Right lobe of liver (tissue), 6 donors: ENCODE results near the gene PLCB4. TPM values are rescaled to one million over a fixed set of nuclear protein-coding genes. Genes with fewer than 3 reads are reported as not detected.

Source experiments
- ATAC-seq, 4 donors: fragments of 200-7000 bp; cut with Tn5 transposase; one replicate each; pipeline ENCODE4 v1.9.1; 2020; ENCODE audit warnings: mild to moderate bottlenecking in 4 of 4, moderate library complexity in 4 of 4
- DNase-seq, 3 donors: peaks; one replicate each; pipeline ENCODE4 v3.0.0-alpha.2; 2020
- H3K27ac ChIP-seq, 3 donors: fragments of 200-600 bp; one replicate each; pipeline ENCODE4 v1.8.0; 2022
- H3K27me3 ChIP-seq, 2 donors: fragments of 200-600 bp; one replicate each; pipeline ENCODE4 v1.8.0; 2022
- H3K36me3 ChIP-seq, 4 donors: fragments of 200-600 bp; sonication (generic) in 1 of 4; one replicate each; pipeline versions ENCODE4 v1.5.1 to v1.8.0; 2017 to 2022; ENCODE audit warnings: control low read depth in 1 of 4
- H3K4me1 ChIP-seq, 4 donors: fragments of 200-600 bp; sonication (generic) in 1 of 4; one replicate each; pipeline versions ENCODE4 v1.5.1 to v1.8.0; 2017 to 2022; ENCODE audit warnings: control low read depth in 1 of 4
- H3K4me3 ChIP-seq, 3 donors: fragments of 200-600 bp; one replicate each; pipeline ENCODE4 v1.8.0; 2022
- H3K9me3 ChIP-seq, 4 donors: fragments of 200-600 bp; sonication (generic) in 1 of 4; one replicate each; pipeline versions ENCODE4 v1.5.1 to v1.8.0; 2017 to 2022; ENCODE audit warnings: control low read depth in 1 of 4
- CTCF ChIP-seq, 4 donors: fragments of 200-600 bp in 3 of 4; fragments of 450-650 bp in 1 of 4; IDR thresholded peaks; one replicate each; pipeline versions ENCODE4 v1.5.1 to v1.8.0; 2016 to 2022; ENCODE audit warnings: antibody characterized with exemption in 4 of 4, mild to moderate bottlenecking in 2 of 4
- POLR2A ChIP-seq: fragments of 450-650 bp; IDR thresholded peaks from one replicate; pipeline ENCODE4 v1.6.1; 2017; ENCODE audit warnings: antibody characterized with exemption, mild to moderate bottlenecking
- WGBS: methylation state at CpG from one replicate; pipeline ENCODE4 v1.1.6; 2018; ENCODE audit warnings: low coverage, low lambda C conversion rate; ENCODE audit not compliant: insufficient coverage; ENCODE audit errors: missing lambda C conversion rate; 5-methylcytosine and 5-hydroxymethylcytosine counted together
- intact Hi-C, 2 donors: fragments of 100-400 bp; cut with DNase I; formaldehyde crosslinking; loops; one replicate each; pipeline versions ENCODE4 v1.11.2 to v1.14.1; 2022
- total RNA-seq, 6 experiments: library from RNA; depleted of rRNA in 2 of 6; stranded (reverse); fragments of >200 nt in 2 of 6; fragmentation: NEBNext Ultra II Directional in 3 of 6; extraction: Animal tissue kit (Norgen Biotek cat#: 25700) in 3 of 6; gene quantifications; one replicate each; pipeline versions ENCODE4 v1.1.0 to v1.2.4, GENCODE V29; 2016 to 2023
- donor health status: DM: no; HTN: yes; CAD: no.
- donor health status: DM: no; HTN: no; CAD: no.
- donor health status: DM: no; HTN: no; CAD: no.
- donor health status: DM: no; HTN: yes; CAD: no.
- donor health status: DM: no; HTN: yes; CAD: no.

Gene PLCB4
- total RNA-seq, 6 experiments from 2014 or later: 0.04 to 0.20 (median 0.15) TPM

GRCh38 chr20:9022376-9022775 lies 46.5 kb upstream of the PLCB4 start:
- TF ChIP-seq CTCF (IDR thresholded peaks at IDR 0.05) (no peak), POLR2A (no peak)

GRCh38 chr20:9024606-9025005 lies 44.3 kb upstream of the PLCB4 start:
- TF ChIP-seq CTCF (IDR thresholded peaks at IDR 0.05) (no peak), POLR2A (no peak)
- Histone ChIP-seq H3K4me1 (no peaks in the 10 kb centered on the region), H3K36me3 (no peaks in the 10 kb centered on the region), H3K4me3 (no peak overlapping the region), H3K9me3 (no peaks in the 10 kb centered on the region), H3K27ac (no peak overlapping the region), H3K27me3 (no peaks in the 10 kb centered on the region)
- DNase-seq (no peak), ATAC-seq (no peak)
- intact Hi-C loops: no loop called here
- WGBS: 54% methylated on average over 4 of the region's 4 CpGs

More at GRCh38 chr20:9022376-9022775, 46.5 kb upstream of the PLCB4 start:
- ATAC-seq (no peak), DNase-seq (no peak)
- 43% methylated on average over 2 of the region's 2 CpGs for WGBS
- Histone ChIP-seq H3K4me1 (no peaks in the 10 kb centered on the region), H3K36me3 (no peaks in the 10 kb centered on the region), H3K27me3 (no peaks in the 10 kb centered on the region), H3K27ac (no peak overlapping the region), H3K4me3 (no peak overlapping the region), H3K9me3 (no peaks in the 10 kb centered on the region)
- intact Hi-C loops: no loop called here

GRCh38 chr20:9025011-9025410 lies 43.9 kb upstream of the PLCB4 start:
- intact Hi-C loops: no loop called here
- ATAC-seq (no peak), DNase-seq (no peak)
- Histone ChIP-seq H3K27ac (no peak overlapping the region), H3K4me1 (no peaks in the 10 kb centered on the region), H3K4me3 (no peak overlapping the region), H3K9me3 (no peaks in the 10 kb centered on the region), H3K27me3 (no peaks in the 10 kb centered on the region), H3K36me3 (no peaks in the 10 kb centered on the region)
- WGBS: 100% methylated on average over 1 of the region's 5 CpGs
- TF ChIP-seq POLR2A (no peak), CTCF (IDR thresholded peaks at IDR 0.05) (no peak)

GRCh38 chr20:9025643-9026042 lies 43.2 kb upstream of the PLCB4 start:
- no peak for TF ChIP-seq POLR2A
- TF ChIP-seq CTCF (IDR thresholded peaks at IDR 0.05): no peak
- 58% methylated on average over 4 of the region's 4 CpGs for WGBS
- Histone ChIP-seq H3K36me3 (no peaks in the 10 kb centered on the region), H3K4me3 (no peak overlapping the region), H3K27ac (no peak overlapping the region), H3K9me3 (no peaks in the 10 kb centered on the region), H3K27me3 (no peaks in the 10 kb centered on the region), H3K4me1 (no peaks in the 10 kb centered on the region)
- intact Hi-C loops: no loop called here
- ATAC-seq (no peak), DNase-seq (no peak)

GRCh38 chr20:9027626-9028025 lies 41.3 kb upstream of the PLCB4 start:
- no peak overlapping the region for H3K4me3 ChIP-seq
- TF ChIP-seq POLR2A (no peak), CTCF (IDR thresholded peaks at IDR 0.05) (no peak)
- intact Hi-C loops: no loop called here
- no peaks in the 10 kb centered on the region for H3K36me3 ChIP-seq
- no peaks in the 10 kb centered on the region for H3K9me3 ChIP-seq
- 29% methylated on average over 2 of the region's 2 CpGs for WGBS
- H3K4me1 ChIP-seq: no peaks in the 10 kb centered on the region
- DNase-seq (no peak), ATAC-seq (no peak)
- H3K27ac ChIP-seq: no peak overlapping the region
- H3K27me3 ChIP-seq: no peaks in the 10 kb centered on the region
